ENCODE results near the gene MAP4K1.

MAP4K1 gene

DNA sequence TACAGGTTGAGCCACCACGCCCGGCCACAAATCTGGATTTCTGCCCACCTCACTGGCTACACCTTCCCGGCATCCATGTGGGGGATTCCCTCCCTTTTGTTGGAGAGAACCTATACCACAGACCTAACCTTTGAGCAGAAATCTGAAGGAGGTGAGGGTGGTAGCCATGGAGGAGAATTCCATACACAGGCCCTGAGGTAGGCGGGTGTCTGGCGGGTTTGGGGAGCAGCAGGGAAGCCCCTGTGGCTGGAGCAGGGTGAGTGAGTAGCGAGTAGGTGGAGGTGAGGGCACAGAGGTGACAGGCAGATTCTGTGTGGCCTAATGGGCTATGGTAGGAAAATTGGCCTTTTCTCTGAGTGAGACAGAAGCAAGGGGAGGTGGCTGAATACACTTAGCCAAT lies 11.8 kb upstream of the MAP4K1 start:
- no peaks in the 10 kb centered on the region for H3K4me1 ChIP-seq (ENCODE audit: low read length)
- H3K4me2 ChIP-seq (ENCODE audit: low read length) = no peak overlapping the region
- H4K20me1 ChIP-seq (ENCODE audit: insufficient read depth, low read length) = no peaks in the 10 kb centered on the region
- H2AFZ ChIP-seq (ENCODE audit: low read depth, low read length) = no peak overlapping the region
- peaks cover 32% of the 10 kb centered on the region for H3K36me3 ChIP-seq (replicated peaks; ENCODE audit: low read depth, low read length)
- H3K79me2 ChIP-seq (ENCODE audit: low read length) = no peaks in the 10 kb centered on the region
- no peaks in the 10 kb centered on the region for H3K27me3 ChIP-seq (ENCODE audit: low read depth, low read length)
- H3K9me3 ChIP-seq (ENCODE audit: insufficient read depth, low read length) = no peaks in the 10 kb centered on the region
- no peak overlapping the region for H3K27ac ChIP-seq (ENCODE audit: low read length)
- no peak overlapping the region for H3K9ac ChIP-seq (ENCODE audit: low read length)
- H3K4me3 ChIP-seq (ENCODE audit: low read length) = no peak overlapping the region
- TF ChIP-seq EZH2phosphoT487 (IDR thresholded peaks at IDR 0.05; ENCODE audit: low read depth) (no peak), CTCF (IDR thresholded peaks at IDR 0.05; ENCODE audit: low read depth, low read length) (no peak)

DNA sequence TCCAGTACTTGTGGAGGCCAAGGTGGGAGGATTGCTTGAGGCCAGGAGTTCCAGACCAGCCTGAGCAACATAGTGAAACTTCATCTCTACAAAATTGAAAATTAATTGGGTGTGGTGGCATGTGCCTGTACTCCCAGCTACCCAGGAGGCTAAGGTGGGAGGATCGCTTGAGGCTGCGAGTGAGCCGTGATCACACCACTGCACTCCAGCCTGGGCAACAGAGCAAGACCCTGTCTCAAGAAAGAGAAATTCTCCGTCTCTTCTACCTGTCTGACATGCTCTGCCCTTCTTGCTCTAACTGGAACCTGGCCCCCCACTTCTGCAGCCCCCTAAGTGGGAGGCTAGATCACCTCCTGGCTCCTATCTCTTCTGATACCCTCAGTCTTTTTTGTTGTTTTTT lies 8.6 kb upstream of the MAP4K1 start:
- no peaks in the 10 kb centered on the region for H3K4me1 ChIP-seq (ENCODE audit: low read length)
- H3K9ac ChIP-seq (ENCODE audit: low read length) = no peak overlapping the region
- H3K4me2 ChIP-seq (ENCODE audit: low read length) = no peak overlapping the region
- H3K27me3 ChIP-seq (ENCODE audit: low read depth, low read length) = no peaks in the 10 kb centered on the region
- H3K4me3 ChIP-seq (ENCODE audit: low read length) = no peak overlapping the region
- H4K20me1 ChIP-seq (ENCODE audit: insufficient read depth, low read length) = no peaks in the 10 kb centered on the region
- no peaks in the 10 kb centered on the region for H3K9me3 ChIP-seq (ENCODE audit: insufficient read depth, low read length)
- peaks cover 3% of the 10 kb centered on the region; the same call in 1 of the 2 replicates for H3K79me2 ChIP-seq (ENCODE audit: low read length)
- TF ChIP-seq EZH2phosphoT487 (IDR thresholded peaks at IDR 0.05; ENCODE audit: low read depth) = no peak
- TF ChIP-seq CTCF (IDR thresholded peaks at IDR 0.05; ENCODE audit: low read depth, low read length) = no peak
- H3K27ac ChIP-seq (ENCODE audit: low read length) = no peak overlapping the region
- H2AFZ ChIP-seq (ENCODE audit: low read depth, low read length) = no peak overlapping the region
- peaks cover 30% of the 10 kb centered on the region for H3K36me3 ChIP-seq (replicated peaks; ENCODE audit: low read depth, low read length)

GRCh38 chr19:38624822-38625221 lies 7.1 kb upstream of the MAP4K1 start:
- Histone ChIP-seq H3K4me1 (ENCODE audit: low read length) (peaks cover 5% of the 10 kb centered on the region), H3K9me3 (ENCODE audit: insufficient read depth, low read length) (no peaks in the 10 kb centered on the region), H3K27ac (ENCODE audit: low read length) (no peak overlapping the region), H2AFZ (ENCODE audit: low read depth, low read length) (no peak overlapping the region), H4K20me1 (ENCODE audit: insufficient read depth, low read length) (no peaks in the 10 kb centered on the region), H3K79me2 (ENCODE audit: low read length) (peaks cover 14% of the 10 kb centered on the region), H3K36me3 (replicated peaks; ENCODE audit: low read depth, low read length) (peaks cover 35% of the 10 kb centered on the region), H3K9ac (ENCODE audit: low read length) (no peak overlapping the region), H3K4me3 (ENCODE audit: low read length) (no peak overlapping the region), H3K4me2 (ENCODE audit: low read length) (no peak overlapping the region), H3K27me3 (ENCODE audit: low read depth, low read length) (no peaks in the 10 kb centered on the region)
- TF ChIP-seq EZH2phosphoT487 (IDR thresholded peaks at IDR 0.05; ENCODE audit: low read depth) (no peak), CTCF (IDR thresholded peaks at IDR 0.05; ENCODE audit: low read depth, low read length) (no peak)

DNA sequence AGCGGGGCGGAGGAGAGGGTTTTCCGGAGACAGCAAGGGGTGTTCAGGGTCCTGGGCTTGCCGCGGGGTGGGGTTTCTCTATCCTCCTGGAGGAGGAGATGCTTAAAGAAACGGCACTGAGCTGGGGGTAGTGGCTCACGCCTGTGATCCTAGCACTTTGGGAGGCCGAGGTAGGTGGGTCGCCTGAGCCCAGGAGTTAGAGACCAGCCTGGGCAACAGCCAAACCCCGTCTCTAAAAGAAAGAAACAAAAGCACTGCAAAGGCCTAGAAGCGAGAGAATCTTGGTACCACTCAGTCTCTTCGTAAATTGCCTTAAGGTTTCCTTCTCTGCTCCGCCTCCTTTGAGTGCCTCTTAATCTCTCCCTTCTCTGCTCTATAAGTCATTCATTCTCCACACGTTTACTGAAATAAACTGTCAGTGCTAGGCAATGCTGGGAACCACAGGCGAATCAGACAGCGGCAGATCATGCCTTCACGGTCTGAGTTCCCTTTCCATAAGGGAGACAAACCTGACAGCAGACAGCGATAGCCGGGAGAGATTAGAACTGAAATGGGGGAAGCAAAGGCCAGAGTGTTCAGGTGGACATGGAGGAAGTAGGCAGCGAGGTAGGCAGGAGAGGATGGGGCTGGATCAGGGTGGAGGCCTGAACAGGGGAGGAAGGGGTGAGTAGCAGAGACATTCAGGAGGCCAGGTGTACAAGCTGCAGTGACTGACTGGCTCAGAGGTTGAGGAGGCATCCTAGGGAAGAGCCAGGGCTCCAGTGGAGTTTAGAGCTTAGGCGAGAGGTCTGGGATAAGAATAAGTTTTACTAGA lies 1.8 kb upstream of the MAP4K1 start:
- Histone ChIP-seq H3K9me3 (ENCODE audit: insufficient read depth, low read length) (no peaks in the 10 kb centered on the region), H4K20me1 (ENCODE audit: insufficient read depth, low read length) (no peaks in the 10 kb centered on the region), H2AFZ (ENCODE audit: low read depth, low read length) (peak overlapping the region; percentile 35; the same call in 1 of the 2 replicates), H3K27ac (ENCODE audit: low read length) (peak overlapping the region; percentile 43), H3K79me2 (ENCODE audit: low read length) (peaks cover 51% of the 10 kb centered on the region), H3K27me3 (ENCODE audit: low read depth, low read length) (no peaks in the 10 kb centered on the region), H3K36me3 (replicated peaks; ENCODE audit: low read depth, low read length) (peaks cover 32% of the 10 kb centered on the region), H3K4me3 (ENCODE audit: low read length) (peak overlapping the region; percentile 85), H3K9ac (ENCODE audit: low read length) (peak overlapping the region; percentile 79), H3K4me1 (ENCODE audit: low read length) (peaks cover 23% of the 10 kb centered on the region), H3K4me2 (ENCODE audit: low read length) (peak overlapping the region; percentile 97)
- no peak for TF ChIP-seq EZH2phosphoT487 (IDR thresholded peaks at IDR 0.05; ENCODE audit: low read depth)
- TF ChIP-seq CTCF (IDR thresholded peaks at IDR 0.05; ENCODE audit: low read depth, low read length) = no peak

All from OCI-LY3 (cell line).